Activated CD4-positive, alpha-beta T cell treated with anti-CD3 and anti-CD28 coated beads, Interleukin-2, amount 50 U/mL, for 24 hours (primary cell): Measurements from ENCODE around the gene PMF1.

Experiments
- DNase-seq, 2 donors: peaks; one replicate each; pipeline ENCODE4 v3.0.0-alpha.2; 2020; ENCODE audit warnings: low read depth in 1 of 2, low spot score in 1 of 2

PMF1 gene

DNA sequence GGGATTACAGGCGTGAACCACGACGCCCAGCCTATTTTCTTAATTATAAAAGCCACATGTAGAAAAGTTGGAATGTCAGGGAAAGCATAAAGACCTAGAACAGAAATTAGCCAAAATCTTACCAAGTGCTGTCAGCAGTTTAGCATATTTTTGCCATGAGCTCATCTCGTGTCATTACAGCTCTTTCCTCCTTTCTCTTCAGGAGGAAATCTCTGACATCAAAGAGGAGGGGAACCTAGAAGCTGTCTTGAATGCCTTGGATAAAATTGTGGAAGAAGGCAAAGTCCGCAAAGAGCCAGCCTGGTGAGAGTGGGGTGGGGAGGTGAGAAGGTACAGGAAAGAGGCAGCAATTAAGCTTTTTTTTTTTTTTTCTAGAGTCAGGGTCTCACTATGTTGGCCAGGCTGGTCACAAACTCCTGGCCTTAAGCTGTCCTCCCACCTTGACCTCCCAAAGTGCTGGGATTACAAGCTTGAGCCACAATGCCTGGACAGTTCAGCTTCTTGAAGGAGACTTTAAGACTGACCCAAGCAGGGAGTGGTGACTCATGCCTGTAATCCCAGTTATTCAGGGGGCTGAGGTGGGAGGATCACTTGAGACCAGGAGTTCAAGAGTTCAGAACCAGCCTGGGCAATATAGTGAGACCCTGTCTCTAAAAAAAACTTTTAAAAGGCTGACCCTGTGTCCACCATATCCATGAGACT is 20.8 kb downstream of the PMF1 start:
- no peak for DNase-seq

DNA sequence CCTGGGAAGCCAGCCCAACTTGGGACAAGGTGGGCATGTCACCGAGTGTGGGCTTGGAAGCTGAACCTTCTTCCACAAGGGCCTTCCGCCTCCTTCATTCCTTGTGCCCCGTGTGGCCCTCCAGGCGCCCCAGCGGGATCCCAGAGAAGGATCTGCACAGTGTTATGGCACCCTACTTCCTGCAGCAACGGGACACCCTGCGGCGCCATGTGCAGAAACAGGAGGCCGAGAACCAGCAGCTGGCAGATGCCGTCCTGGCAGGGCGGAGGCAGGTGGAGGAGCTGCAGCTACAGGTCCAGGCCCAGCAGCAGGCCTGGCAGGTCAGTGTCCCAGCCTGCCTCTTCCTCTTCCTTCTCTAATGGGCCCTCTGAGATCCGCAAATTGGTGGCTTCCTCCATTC is 23.4 kb downstream of the PMF1 start:
- DNase-seq, result no peak

DNA sequence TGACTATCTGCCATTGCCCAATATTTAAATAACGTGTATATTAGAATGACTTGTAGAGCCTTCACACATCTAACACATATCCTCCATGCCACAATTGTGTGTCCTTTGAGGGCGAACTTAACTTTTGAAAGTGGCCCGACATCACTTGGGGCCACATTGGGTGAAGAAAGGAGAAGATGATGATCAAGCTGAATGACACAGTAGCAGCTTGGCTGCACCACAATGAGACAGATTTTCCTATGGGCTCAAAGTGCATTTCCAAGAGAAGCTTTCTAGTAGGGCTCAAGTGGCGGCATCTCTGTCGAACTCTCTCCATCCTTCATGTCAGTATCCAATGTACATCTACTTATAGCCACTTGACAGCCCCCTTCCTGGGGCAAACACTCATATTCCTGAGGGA is 25.4 kb downstream of the PMF1 start:
- DNase-seq, result no peak

DNA sequence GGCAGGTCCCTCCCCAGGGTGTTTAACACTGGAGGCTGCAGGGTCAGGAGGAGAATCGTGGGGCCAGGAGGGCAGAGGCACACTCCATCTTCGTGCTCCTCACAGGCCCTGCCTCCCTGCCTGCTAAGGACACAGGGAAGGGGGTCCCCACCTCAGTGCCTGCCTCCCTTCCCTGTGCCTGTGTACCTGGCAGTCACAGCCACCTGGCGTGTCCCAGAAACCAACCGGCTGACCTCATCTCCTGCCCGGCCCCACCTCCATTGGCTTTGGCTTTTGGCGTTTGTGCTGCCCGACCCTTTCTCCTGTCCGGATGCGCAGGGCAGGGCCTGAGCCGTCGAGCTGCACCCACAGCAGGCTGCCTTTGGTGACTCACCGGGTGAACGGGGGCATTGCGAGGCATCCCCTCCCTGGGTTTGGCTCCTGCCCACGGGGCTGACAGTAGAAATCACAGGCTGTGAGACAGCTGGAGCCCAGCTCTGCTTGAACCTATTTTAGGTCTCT is 28.6 kb downstream of the PMF1 start:
- DNase-seq, result no peak

DNA sequence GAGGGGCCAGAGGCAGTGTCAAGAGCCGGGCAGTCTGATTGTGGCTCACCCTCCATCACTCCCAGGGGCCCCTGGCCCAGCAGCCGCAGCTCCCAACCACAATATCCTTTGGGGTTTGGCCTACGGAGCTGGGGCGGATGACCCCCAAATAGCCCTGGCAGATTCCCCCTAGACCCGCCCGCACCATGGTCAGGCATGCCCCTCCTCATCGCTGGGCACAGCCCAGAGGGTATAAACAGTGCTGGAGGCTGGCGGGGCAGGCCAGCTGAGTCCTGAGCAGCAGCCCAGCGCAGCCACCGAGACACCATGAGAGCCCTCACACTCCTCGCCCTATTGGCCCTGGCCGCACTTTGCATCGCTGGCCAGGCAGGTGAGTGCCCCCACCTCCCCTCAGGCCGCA is 29.1 kb downstream of the PMF1 start, which contains the start of gene BGLAP:
Gene BGLAP (plus strand): TSS at position 259 of the 400 bp plus-strand sequence. CDS start 48 bp downstream, at position 307.
- no peak for DNase-seq

DNA sequence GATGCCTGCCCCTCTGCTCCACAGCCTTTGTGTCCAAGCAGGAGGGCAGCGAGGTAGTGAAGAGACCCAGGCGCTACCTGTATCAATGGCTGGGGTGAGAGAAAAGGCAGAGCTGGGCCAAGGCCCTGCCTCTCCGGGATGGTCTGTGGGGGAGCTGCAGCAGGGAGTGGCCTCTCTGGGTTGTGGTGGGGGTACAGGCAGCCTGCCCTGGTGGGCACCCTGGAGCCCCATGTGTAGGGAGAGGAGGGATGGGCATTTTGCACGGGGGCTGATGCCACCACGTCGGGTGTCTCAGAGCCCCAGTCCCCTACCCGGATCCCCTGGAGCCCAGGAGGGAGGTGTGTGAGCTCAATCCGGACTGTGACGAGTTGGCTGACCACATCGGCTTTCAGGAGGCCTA is 29.9 kb downstream of the PMF1 start:
- no peak for DNase-seq

DNA sequence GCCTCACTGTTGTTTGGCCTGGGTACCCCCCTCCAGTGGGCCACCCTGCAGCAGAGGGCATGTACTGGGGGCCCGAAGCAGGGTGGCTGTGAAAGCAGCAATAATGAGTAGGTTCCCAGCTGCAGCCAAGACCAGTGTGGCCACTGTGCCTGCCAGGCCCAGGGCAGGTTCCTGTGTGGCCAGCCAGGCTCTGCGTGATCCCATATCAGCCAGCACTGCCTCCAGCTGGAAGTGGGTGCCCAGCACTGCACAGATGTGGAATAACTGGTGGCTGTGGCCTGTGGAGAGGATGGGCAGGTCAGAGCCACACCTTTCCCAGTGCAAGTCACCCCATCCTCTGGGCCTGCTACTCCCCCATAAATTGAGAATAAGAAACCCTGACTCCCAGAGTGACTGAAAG is 31.3 kb downstream of the PMF1 start:
- DNase-seq, result no peak

DNA sequence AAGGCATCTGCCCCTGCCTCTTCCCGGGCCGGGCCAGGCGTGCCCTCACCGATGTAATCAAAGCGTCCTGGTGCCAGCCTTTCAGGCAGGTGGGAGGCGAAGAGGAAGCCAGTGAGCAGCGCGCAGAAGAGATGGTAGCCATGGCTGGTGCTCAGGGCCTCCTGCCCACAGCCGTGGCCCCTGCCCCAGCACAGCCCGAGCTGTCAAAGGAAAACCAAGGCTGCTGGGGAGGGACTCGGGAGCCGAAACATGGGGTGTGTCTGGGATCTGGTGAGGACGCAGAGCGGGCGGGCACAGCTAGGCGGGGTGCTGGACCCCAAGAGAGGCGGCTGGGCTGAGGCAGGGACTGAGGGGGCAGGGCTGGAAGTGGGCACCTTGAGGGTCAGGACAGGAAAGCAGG is 31.9 kb downstream of the PMF1 start:
- DNase-seq, result no peak

DNA sequence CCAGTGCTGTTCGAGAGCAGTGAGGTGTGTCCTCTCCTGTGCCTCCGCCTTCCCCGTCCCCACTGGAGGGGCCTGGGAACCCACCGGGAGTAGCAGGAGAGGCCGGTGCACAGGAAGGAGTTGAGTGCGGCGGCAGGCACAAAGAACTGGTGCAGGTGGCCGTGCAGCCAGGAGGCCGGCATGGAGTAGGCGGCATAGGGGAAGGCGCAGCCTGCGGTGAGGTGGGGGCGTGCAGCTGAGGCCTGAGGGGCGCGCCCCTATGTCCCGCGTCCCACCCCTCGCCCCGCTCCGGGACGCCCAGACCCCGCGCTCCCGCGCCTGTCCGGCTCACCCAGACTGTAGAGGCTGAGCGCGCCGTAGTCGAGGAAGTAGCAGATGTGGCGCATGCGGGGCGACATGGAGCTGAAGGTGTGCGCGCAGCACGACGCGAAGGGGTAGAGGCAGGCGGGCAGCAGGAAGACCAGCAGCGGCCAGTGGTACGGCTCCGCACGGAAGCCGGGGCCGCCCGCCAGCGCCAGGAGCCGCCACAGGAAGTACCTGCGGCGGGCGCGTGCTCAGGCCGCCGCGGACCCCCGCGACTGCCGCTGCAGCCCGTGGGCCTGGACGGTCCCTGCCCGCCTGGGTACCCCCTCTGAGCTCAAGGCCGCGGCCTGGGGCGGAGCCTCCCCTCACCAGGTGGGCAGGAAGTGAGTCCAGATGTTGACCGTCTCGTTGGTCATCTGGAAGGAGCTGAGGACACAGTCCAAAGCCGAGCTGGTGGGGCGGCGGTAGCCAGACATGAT is 32.8 kb downstream of the PMF1 start:
- DNase-seq, result peak in 1 of 2 donors; percentile 20

DNA sequence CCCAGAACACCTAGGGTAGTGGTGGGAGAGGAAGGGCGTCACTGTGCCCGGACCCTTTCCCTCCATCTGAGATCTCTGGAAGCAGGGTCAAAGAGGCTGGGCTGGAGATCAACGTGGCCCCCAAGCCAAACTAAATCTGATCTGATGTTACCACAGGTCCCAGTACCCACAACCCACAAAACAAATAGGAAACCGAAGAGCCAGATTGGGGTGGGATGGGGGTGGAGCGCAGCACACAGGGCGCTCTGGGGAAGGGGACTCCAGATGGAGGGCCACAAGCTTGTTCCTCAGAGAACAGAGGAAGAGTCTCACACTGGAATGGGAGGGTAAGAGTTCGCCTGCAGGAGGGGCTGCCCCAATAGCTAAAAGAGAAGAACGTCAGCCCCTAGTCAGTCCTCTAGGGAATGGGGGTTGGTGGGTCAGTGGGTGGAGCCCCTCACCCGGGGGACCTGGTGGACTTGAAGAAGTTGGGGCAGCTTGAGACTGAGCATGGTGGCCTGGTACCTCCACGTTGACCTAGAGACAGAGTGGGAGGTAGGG is 33.5 kb downstream of the PMF1 start:
- DNase-seq, result no peak

DNA sequence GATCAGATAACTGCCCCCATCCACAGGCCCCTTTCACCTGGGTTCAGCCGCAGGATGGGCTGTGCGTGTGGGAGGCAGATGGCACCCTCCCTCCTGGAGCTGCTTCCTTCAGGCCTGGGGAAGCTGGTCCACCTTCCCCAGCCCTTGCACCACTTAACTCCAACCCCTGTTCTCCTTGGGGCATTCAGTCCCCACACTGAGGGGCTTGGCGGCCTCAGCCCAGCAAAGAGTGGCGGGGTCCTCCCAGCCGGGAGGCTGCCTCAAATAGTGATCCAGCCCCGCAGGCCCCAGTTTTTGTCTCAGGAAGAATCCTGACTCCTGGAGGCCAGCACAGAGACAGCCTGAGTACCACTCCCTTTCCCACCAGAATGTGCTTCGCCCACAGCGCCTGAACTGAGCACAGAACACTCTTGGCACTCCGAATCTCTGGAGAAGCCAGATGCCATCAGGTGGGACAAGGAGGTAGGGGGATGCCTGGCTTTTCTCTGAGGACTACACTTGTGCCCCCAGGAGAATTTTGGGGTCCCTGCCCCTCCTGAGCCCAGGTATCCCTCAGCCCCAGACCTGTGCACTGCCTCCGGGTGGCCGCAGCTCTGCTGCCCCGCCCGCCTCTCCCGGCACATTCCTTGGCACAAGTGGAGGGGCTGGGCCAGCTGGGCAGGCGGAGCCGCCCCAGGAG is 34.1 kb downstream of the PMF1 start:
- no peak for DNase-seq

DNA sequence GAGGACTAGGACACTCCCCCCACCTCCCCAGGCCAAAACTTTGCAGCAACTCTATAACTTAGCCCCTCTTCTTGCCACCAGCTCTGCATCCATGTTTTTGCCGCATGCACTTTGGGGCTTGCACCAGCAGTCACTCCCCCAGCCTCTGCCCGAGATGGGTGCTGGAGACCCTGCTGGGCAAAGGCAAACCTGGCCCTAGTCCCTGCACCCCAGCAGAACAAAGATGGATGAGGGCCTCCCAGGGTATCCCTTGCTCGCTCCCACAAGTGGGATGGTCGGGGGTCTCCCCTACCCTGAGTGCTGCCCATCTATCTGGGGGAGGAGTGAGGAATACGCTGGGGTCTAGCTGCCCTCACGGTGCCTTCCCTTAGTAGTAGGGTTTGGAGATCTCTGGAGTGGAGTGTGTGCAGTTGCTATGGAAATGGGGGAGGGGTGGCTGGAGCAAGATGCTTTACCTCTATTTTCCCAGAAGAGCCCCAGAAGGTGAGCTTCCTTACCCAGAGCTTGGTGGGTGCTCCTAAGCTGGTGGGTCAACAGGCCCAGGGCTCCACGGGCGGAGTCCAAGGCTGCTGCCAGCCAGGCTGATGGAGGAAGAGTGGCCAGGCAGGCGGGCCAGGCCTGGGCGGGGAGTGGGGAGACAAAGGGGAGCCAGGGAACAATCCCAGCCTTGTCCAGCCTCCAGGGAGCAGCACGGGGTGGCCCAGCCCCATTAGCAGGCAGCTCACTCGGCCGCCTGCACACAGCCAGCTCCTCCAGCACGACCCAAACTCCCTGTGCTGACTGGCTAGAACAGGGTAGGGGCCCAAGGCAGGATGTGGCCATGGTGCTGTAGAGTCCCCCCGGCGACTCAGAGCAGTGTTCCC is 34.9 kb downstream of the PMF1 start, which contains the start of gene PAQR6:
Gene PAQR6 (minus strand): TSS at position 597 of the 863 bp plus-strand sequence. CDS start 1,325 bp downstream, outside the sequence.
- no peak for DNase-seq

DNA sequence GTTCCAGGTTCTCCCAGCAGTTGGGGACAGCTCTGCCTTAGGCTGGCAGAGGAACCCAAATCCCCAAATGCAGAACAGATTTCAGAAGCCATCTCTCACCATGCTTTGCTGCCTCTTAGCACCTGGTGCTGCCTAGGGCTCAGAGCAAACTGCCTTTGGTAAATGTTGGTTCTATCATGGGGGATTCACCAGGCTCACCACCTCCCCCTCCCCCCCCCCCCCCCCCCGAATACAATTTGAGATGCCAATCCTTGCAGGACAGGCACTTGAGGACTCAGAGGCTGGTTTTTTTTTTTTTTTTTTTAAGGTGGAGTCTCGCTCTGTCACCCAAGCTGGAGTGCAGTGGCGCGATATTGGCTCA is 35.5 kb downstream of the PMF1 start:
- DNase-seq, result no peak

DNA sequence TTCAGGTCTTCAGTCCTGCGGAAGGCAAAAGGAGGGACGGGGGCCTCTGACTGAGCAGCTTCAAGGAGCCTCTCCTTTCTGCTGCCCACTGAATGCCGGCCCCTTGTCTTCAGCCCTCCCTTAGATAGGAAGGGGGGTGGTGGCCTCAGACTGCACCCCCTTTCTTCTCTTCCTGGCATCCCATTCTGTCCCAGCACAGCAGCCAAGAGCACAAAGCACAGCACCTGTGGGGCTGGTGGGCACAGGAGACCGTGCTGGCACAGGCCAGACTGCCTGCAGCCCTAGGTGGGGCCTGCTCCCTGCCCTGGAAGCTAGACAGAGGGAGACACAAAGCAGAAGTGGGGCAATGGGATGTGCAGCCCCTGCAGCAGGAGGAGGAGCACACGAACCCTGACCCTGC is 36.8 kb downstream of the PMF1 start:
- DNase-seq, result no peak

DNA sequence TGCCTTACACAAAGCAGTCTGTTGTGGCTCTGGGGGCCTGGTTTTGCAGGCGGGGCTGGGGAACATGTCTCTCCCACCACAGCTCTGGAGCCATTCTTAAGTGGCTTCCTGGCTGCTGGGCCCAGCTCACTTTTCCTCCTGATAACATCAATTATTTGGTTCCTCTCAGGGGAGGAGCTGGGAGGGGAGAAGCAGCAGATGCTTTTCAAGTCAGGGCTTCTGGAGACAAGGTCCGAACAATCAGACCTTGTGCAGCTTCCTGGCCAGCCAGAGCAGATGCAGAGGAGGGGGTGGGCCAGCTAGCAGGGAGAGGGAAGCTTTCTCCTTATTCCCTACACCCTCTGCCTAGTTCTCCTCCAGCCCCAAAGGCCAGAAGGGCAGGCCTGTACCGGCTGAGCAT is 38.7 kb downstream of the PMF1 start:
- DNase-seq, result no peak

DNA sequence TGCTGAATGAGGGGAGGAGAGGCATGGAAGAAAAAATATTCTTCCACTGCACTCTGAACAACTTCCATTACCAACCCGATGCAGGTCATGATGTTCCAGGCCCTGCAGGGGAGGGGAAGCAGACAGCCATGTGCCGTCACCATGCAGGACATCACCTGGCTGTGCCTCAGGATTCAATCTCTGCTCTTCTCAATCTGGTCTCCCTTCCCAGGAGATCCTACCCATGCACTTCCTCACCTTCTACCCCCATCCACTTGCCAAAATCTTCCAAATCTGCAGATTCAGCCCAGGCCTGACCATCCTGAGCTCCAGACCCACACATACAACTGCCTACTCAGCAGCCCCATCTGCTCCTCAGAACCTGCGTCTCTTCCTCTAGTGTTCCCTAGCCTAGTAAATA is 40.8 kb downstream of the PMF1 start:
- DNase-seq, result no peak

DNA sequence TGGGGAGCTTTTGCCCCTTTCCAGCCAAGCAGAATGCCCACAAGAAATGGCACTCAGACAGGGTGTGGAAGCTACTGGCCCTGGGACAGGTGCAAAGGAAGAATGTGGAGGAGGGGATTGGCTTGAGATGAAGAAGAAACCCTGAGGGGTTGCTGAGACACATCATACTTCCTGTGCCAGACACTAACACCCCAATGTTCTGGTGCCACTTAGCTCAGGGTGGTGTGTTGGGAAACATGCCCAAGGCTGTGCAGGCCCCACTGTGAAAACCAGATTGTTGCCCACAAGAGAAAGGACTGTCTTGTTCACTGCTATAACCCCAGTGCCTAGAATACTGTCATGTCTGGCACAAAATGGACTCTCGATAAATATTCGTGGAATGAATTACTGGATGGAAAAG is 44.9 kb downstream of the PMF1 start:
- no peak for DNase-seq

DNA sequence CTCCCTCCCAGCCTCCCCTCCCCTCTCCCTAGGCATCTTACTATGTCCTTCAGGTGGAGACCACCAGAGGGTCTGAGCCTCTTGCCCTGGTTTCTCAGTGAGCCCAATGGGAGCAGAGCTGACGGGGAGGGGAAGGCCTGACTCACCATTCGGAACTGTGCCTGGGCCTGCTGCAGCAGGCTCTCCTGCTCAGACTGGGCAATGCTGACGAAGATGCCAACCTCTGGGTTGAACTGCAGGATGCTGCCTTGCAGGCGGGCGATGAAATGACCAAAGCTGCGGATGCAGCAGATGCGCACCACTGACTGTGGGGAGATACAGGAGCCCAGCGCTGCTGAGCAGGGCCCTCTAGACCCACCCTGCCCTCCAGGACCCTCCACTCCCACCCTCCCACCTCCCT is 46.1 kb downstream of the PMF1 start:
- no peak for DNase-seq

DNA sequence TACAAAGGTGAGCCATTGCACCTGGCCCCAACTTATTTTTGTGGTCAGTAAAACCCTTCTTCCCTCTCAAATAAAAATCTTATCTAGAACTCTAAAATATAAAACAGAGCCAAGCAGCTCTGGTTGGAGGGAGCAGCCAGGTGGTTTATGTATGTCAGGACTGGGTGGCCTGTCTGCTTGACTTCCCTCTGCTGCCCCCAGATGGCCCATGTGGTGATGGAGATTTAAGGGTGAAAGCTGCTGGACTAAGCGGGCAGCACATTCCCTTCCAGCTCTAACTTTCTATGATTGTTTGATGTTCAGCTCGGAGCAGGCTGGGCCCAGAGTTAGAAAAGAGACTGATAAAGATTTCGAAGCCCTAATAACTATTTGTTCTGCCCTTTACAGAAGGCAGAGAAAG is 47.0 kb downstream of the PMF1 start:
- no peak for DNase-seq

DNA sequence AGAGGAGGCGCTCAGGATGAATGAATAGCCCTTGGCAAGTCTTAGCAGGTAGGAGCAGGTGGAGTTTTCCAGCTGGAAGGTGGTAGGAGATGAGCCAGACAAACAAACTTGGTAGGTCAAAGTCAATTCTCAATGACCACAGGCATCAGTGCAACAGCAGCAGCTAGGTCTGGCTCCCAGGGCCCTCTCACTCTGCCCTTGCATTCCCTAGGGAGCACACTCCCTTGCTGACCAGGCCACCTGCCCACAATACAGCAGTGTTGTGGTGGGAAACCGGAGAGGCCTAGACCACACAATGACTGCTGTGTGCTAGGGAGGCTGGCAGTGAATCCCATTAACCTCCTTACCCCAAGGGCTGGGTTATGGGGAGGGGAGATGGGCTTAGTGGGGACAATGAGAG is 48.1 kb downstream of the PMF1 start:
- no peak for DNase-seq
